ENCODE results near the gene ZNF716. TPM values are rescaled to one million over a fixed set of nuclear protein-coding genes. Genes with fewer than 3 reads are reported as not detected.

ZNF716 gene
- total and polyA plus RNA-seq, 8 donors, result not detected

GRCh38 chr7:57414415-57414814, 35.6 kb upstream of the ZNF716 start:
- Histone ChIP-seq H3K27ac (no peak overlapping the region), H3K36me3 (no peaks in the 10 kb centered on the region), H3K27me3 (no peaks in the 10 kb centered on the region), H3K4me1 (no peaks in the 10 kb centered on the region), H3K9me3 (no peaks in the 10 kb centered on the region), H3K4me3 (no peak overlapping the region)
- ATAC-seq, result no peak
- 71% methylated on average over 6 of the region's 6 CpGs; no CpG with 5 or more reads in 1 of the 2 donors for WGBS, 2 donors
- DNase-seq, result no peak
- FAIRE-seq, result no peak
- no peak for TF ChIP-seq CTCF (IDR thresholded peaks at IDR 0.05)
- intact Hi-C loops (cut with DNase I), result no loop called here

- Histone ChIP-seq H3K27me3 (no peaks in the 10 kb centered on the region), H3K4me3 (no peak overlapping the region), H3K4me1 (no peaks in the 10 kb centered on the region), H3K36me3 (no peaks in the 10 kb centered on the region), H3K27ac (no peak overlapping the region), H3K9me3 (no peaks in the 10 kb centered on the region)
- 42% methylated on average over 1 of the region's 1 CpG; no CpG with 5 or more reads in 1 of the 2 donors for WGBS, 2 donors
- ATAC-seq, result no peak
- TF ChIP-seq CTCF (IDR thresholded peaks at IDR 0.05), result no peak
- intact Hi-C loops (cut with DNase I), result no loop called here
- FAIRE-seq, result no peak
- no peak for DNase-seq
These were observed 35.1 kb upstream of the ZNF716 start for GRCh38 chr7:57414852-57415251.

GRCh38 chr7:57415326-57415725, 34.7 kb upstream of the ZNF716 start:
- no peak for TF ChIP-seq CTCF (IDR thresholded peaks at IDR 0.05)
- Histone ChIP-seq H3K4me3 (no peak overlapping the region), H3K4me1 (no peaks in the 10 kb centered on the region), H3K36me3 (no peaks in the 10 kb centered on the region), H3K9me3 (no peaks in the 10 kb centered on the region), H3K27ac (no peak overlapping the region), H3K27me3 (no peaks in the 10 kb centered on the region)
- ATAC-seq (no peak), FAIRE-seq (no peak), DNase-seq (no peak)
- intact Hi-C loops (cut with DNase I), result no loop called here
- WGBS, 2 donors, result 57% methylated on average over 5 of the region's 5 CpGs; no CpG with 5 or more reads in 1 of the 2 donors

- H3K9me3 ChIP-seq, result no peaks in the 10 kb centered on the region
- ATAC-seq (no peak), FAIRE-seq (no peak), DNase-seq (no peak)
- 50% methylated on average over 9 of the region's 9 CpGs; no CpG with 5 or more reads in 1 of the 2 donors for WGBS, 2 donors
- H3K4me1 ChIP-seq, result no peaks in the 10 kb centered on the region
- H3K27me3 ChIP-seq, result no peaks in the 10 kb centered on the region
- no peak overlapping the region for H3K27ac ChIP-seq
- no peak for TF ChIP-seq CTCF (IDR thresholded peaks at IDR 0.05)
- H3K4me3 ChIP-seq, result no peak overlapping the region
- H3K36me3 ChIP-seq, result no peaks in the 10 kb centered on the region
- intact Hi-C loops (cut with DNase I), result no loop called here
These were observed 34.2 kb upstream of the ZNF716 start for GRCh38 chr7:57415730-57416129.

GRCh38 chr7:57416601-57417358, 33.2 kb upstream of the ZNF716 start:
- H3K9me3 ChIP-seq, result no peaks in the 10 kb centered on the region
- FAIRE-seq (no peak), DNase-seq (peak in 1 of 6 donors; percentile 42), ATAC-seq (no peak)
- no peak overlapping the region for H3K27ac ChIP-seq
- no peaks in the 10 kb centered on the region for H3K27me3 ChIP-seq
- H3K4me3 ChIP-seq, result no peak overlapping the region
- WGBS, 2 donors, result 64% methylated on average over 8 of the region's 8 CpGs; no CpG with 5 or more reads in 1 of the 2 donors
- H3K4me1 ChIP-seq, result no peaks in the 10 kb centered on the region
- intact Hi-C loops (cut with DNase I), result no loop called here
- TF ChIP-seq CTCF (IDR thresholded peaks at IDR 0.05), result no peak
- no peaks in the 10 kb centered on the region for H3K36me3 ChIP-seq
